Heart left ventricle (tissue), 13 donors: ENCODE data around the gene RNF141.

Experiments
- CTCF ChIP-seq, 12 donors: fragments of 200-600 bp; sonication (generic) in 4 of 12; IDR thresholded peaks; one replicate each; pipeline versions ENCODE4 v1.5.0 to v1.8.0; 2018 to 2022; ENCODE audit warnings: antibody characterized with exemption in 12 of 12, mild to moderate bottlenecking in 5 of 12
- POLR2A ChIP-seq, 2 donors: fragments of 450-650 bp; IDR thresholded peaks; one replicate each; pipeline ENCODE4 v1.6.1; 2017; ENCODE audit warnings: antibody characterized with exemption in 2 of 2, mild to moderate bottlenecking in 2 of 2, moderate library complexity in 2 of 2
- donor health status: ischemic (EF 13 %, LVEDD 7.1; RV severe dilation, severe dysfunction).
- donor health status: DM: no; HTN: yes; CAD: no.
- donor health status: DM: no; HTN: no; CAD: no.
- donor health status: ischemic (EF 25% LVEDD 6.9; RV normal size, moderate dysfunction).
- donor health status: ischemic (EF 25% LVEDD 5.7; RV mildly dilated, moderate dysfunction).
- donor health status: ischemic (EF 35%, LVEDD 5.7; RV mildly dilated, moderate dysfunction).
- donor health status: nonischemic (EF 11% LVEDD 7.7; RV severe dilation, severe dysfunction).
- donor health status: DM: yes; HTN: yes; CAD: no.
- donor health status: PGD.
- donor health status: ischemic (EF 29% LVEDD 5.4; RV normal size, mild dysfunction).
- donor health status: nonischemic (EF 23%, LVEDD 6.1; RV moderate dilation, normal function).

GRCh38 chr11:10483174-10483573 is 57.8 kb downstream of the RNF141 start:
- TF ChIP-seq CTCF (IDR thresholded peaks at IDR 0.05) (no peak), POLR2A (IDR thresholded peaks at IDR 0.05) (no peak)
